Activated naive CD8-positive, alpha-beta T cell treated with anti-CD3 and anti-CD28 coated beads, Interleukin-2, amount 10 ng/mL, durations not matched to agents 7 days and 5 days (primary cell): ENCODE data around the gene ZNF646. TPM values are rescaled to one million over a fixed set of nuclear protein-coding genes. Genes with fewer than 3 reads are reported as not detected.
A peak's percentile ranks its signal among the peaks of the same experiment; 100 is the strongest.

Source experiments
- ATAC-seq: fragments of 150-1000 bp; cut with Tn5 transposase; one replicate; pipeline ENCODE4 v1.10.0; 2021; ENCODE audit warnings: low read depth, moderate library complexity
- POLR2A ChIA-PET: fragments of 350-600 bp; sonication (Branson Sonifier 250); formaldehyde crosslinking; loops from one replicate; lab custom pipeline; 2021; ENCODE audit warnings: antibody characterized with exemption; lab: Charles Lee
- DNase-seq: peaks from one replicate; pipeline ENCODE4 v3.0.0; 2021
- H3K27ac Mint-ChIP-seq: one replicate; pipeline ENCODE4 v1.8.0; 2022; ENCODE audit warnings: mild to moderate bottlenecking, mixed read lengths
- H3K27me3 Mint-ChIP-seq: one replicate; pipeline ENCODE4 v1.8.0; 2022; ENCODE audit warnings: mild to moderate bottlenecking, moderate library complexity, mixed read lengths
- H3K36me3 Mint-ChIP-seq: one replicate; pipeline ENCODE4 v1.8.0; 2021; ENCODE audit warnings: mild to moderate bottlenecking, mixed read lengths
- H3K4me1 Mint-ChIP-seq: one replicate; pipeline ENCODE4 v1.8.0; 2021; ENCODE audit warnings: mixed read lengths
- H3K4me3 Mint-ChIP-seq: one replicate; pipeline ENCODE4 v1.8.0; 2022; ENCODE audit warnings: mild to moderate bottlenecking, moderate library complexity, mixed read lengths
- H3K9me3 Mint-ChIP-seq: one replicate; pipeline ENCODE4 v1.8.0; 2021; ENCODE audit warnings: mixed read lengths
- total RNA-seq, 2 experiments: library from RNA; stranded (reverse); gene quantifications; one replicate each; pipeline ENCODE4 v1.2.3, GENCODE V29; 2021

The ZNF646 gene
- total RNA-seq, 2 experiments from 2014 or later = 37.3 to 38.7 TPM

DNA sequence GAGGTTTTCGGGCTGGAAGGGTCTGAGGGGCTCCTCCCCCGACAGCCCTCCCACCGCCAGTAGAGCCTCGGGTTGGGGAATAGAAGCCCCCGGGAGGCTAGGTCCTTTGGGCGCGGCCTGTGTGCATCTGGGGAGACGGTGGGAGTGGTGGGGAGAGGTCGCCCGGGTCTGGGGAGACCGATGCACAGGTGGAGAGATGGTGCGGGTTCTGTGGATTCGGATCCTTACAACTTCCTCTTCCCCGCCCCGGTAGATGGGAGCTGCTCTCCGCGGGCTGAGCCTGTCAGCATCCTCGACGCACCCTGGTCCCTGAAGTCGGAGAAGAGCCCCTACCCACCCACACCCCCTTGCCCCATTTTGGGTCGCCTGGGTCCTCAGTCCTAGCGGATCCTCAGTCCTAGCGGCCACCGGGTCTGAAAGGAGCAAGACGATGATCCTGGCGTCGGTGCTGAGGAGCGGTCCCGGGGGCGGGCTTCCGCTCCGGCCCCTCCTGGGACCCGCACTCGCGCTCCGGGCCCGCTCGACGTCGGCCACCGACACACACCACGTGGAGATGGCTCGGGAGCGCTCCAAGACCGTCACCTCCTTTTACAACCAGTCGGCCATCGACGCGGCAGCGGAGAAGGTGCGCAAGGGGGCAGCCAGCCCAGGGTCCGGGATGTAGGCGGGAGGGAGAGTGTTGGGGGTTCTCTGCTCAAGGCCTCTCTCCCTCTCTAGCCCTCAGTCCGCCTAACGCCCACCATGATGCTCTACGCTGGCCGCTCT, 34.8 kb downstream of the ZNF646 start:
- no peaks in the 10 kb centered on the region for H3K9me3 Mint-ChIP-seq
- ATAC-seq (peak; percentile 4), DNase-seq (no peak)
- H3K27me3 Mint-ChIP-seq = no peaks in the 10 kb centered on the region
- H3K4me1 Mint-ChIP-seq = peaks cover 16% of the 10 kb centered on the region
- H3K27ac Mint-ChIP-seq = peak overlapping the region; percentile 73
- peak overlapping the region; percentile 82 for H3K4me3 Mint-ChIP-seq
- H3K36me3 Mint-ChIP-seq = peaks cover 13% of the 10 kb centered on the region
- POLR2A ChIA-PET = interaction anchor here (1.3 to 3.1 kb wide), 3 partner anchors 9 to 33 kb away, joined by 3 to 15 read pairs (median 3); partner anchors contain the start of gene KAT8

DNA sequence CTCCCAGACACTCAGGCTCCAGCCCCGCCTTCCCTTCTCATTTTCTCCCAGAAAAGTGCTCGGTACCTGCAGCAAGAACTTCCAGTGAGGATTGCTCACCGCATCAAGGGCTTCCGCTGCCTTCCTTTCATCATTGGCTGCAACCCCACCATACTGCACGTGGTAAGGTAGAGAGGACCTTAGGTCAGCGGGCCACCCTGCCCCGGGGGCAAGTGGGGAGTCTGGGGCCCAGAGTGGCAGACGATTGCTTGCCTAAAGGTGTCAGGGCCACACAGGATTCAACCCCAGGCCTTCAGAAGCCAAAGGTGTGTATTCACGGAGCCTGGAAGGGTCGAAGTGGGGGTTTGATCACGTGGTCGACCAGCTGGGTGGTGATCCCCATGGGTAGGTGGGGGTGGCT, 35.4 kb downstream of the ZNF646 start:
- Mint-ChIP-seq H3K27ac (peak overlapping the region; percentile 70), H3K27me3 (no peaks in the 10 kb centered on the region), H3K9me3 (no peaks in the 10 kb centered on the region), H3K4me1 (peaks cover 16% of the 10 kb centered on the region), H3K4me3 (peak overlapping the region; percentile 80), H3K36me3 (peaks cover 13% of the 10 kb centered on the region)
- ATAC-seq (no peak), DNase-seq (no peak)
- POLR2A ChIA-PET = no interaction called here

DNA sequence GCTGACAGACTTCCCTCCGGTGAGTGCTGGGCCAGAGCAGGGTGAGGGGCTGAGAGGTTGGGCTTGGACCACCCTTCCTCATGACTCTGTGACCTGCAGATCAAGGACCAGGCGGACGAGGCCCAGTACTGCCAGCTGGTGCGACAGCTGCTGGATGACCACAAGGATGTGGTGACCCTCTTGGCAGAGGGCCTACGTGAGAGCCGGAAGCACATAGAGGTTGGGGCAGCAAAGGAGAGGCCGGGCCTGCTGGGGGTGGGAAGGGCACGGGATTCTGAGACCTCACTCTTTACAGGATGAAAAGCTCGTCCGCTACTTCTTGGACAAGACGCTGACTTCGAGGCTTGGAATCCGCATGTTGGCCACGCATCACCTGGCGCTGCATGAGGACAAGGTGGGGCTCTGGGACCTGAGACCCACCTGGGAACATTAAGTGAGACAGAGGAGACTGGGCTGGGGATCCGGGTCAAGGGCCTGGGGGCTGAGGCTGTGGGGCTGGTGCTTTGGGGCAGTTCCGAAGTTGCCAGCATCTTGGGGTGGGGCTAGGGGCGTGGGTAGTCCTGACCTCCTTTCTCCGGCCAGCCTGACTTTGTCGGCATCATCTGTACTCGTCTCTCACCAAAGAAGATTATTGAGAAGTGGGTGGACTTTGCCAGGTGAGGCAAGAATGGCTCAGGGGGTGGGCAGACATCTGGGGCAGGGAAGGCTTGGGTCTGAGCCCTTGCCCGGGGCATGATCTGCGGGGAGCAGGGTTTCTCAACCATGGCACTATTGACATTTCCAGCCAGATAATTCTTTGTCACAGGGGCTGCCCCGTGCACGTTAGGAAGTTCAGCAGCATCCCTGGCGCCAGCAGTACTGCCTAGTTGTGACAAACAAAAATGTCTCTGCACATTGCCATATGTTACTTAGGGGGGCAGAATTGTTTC, 36.1 kb downstream of the ZNF646 start:
- Mint-ChIP-seq H3K4me1 (peaks cover 18% of the 10 kb centered on the region), H3K36me3 (peaks cover 13% of the 10 kb centered on the region), H3K9me3 (no peaks in the 10 kb centered on the region), H3K4me3 (peak overlapping the region; percentile 20), H3K27ac (peak overlapping the region; percentile 8), H3K27me3 (no peaks in the 10 kb centered on the region)
- DNase-seq (no peak), ATAC-seq (no peak)
- POLR2A ChIA-PET = no interaction called here

DNA sequence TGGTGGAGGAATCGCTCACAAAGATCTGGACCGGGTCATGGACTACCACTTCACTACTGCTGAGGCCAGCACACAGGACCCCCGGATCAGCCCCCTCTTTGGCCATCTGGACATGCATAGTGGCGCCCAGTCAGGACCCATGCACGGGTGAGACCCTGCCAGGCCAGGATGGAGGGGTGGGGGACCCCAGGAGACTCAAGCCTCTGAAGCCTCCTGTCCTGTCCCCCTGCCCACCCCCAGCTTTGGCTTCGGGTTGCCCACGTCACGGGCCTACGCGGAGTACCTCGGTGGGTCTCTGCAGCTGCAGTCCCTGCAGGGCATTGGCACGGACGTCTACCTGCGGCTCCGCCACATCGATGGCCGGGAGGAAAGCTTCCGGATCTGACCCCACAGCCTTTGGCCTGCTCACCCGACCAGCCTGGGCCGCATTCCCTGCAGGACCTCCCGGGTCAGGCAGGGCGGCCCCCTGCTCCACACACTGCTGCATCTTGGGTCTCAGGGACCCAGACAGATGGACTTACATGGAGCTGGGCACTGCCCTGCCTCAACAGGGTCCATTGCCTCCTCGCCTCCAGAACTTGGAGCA, 37.8 kb downstream of the ZNF646 start:
- Mint-ChIP-seq H3K9me3 (no peaks in the 10 kb centered on the region), H3K36me3 (peaks cover 13% of the 10 kb centered on the region), H3K4me3 (no peak overlapping the region), H3K4me1 (peaks cover 14% of the 10 kb centered on the region), H3K27ac (no peak overlapping the region), H3K27me3 (no peaks in the 10 kb centered on the region)
- ATAC-seq = no peak
- no peak for DNase-seq
- POLR2A ChIA-PET = interaction anchor here (0.6 kb wide), 1 partner anchor 148 kb away, joined by 3 read pairs; no protein-coding TSS in a partner anchor

DNA sequence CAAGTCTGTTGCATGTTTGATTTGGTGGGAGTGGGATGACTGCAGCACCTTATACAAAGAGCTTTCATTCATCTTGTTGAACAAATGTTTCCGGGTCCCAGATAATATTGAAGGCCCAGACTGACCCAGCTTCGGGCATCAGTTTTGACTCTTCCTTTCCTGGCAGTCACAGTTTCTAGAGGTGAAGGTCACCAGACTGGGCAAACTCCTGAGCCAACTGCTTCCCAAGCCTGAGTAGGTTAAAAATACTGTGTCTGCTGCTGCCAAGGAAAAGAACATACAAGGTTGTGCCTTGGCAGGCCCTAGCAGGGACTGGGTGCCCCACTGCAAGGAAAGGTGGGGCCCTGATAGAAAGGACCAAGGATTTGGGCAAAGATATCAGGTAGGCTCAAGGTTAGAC, 38.5 kb downstream of the ZNF646 start:
- Mint-ChIP-seq H3K9me3 (no peaks in the 10 kb centered on the region), H3K4me3 (no peak overlapping the region), H3K36me3 (peaks cover 13% of the 10 kb centered on the region), H3K27me3 (no peaks in the 10 kb centered on the region), H3K27ac (no peak overlapping the region), H3K4me1 (peaks cover 10% of the 10 kb centered on the region)
- POLR2A ChIA-PET = no interaction called here
- ATAC-seq = no peak
- DNase-seq = no peak

DNA sequence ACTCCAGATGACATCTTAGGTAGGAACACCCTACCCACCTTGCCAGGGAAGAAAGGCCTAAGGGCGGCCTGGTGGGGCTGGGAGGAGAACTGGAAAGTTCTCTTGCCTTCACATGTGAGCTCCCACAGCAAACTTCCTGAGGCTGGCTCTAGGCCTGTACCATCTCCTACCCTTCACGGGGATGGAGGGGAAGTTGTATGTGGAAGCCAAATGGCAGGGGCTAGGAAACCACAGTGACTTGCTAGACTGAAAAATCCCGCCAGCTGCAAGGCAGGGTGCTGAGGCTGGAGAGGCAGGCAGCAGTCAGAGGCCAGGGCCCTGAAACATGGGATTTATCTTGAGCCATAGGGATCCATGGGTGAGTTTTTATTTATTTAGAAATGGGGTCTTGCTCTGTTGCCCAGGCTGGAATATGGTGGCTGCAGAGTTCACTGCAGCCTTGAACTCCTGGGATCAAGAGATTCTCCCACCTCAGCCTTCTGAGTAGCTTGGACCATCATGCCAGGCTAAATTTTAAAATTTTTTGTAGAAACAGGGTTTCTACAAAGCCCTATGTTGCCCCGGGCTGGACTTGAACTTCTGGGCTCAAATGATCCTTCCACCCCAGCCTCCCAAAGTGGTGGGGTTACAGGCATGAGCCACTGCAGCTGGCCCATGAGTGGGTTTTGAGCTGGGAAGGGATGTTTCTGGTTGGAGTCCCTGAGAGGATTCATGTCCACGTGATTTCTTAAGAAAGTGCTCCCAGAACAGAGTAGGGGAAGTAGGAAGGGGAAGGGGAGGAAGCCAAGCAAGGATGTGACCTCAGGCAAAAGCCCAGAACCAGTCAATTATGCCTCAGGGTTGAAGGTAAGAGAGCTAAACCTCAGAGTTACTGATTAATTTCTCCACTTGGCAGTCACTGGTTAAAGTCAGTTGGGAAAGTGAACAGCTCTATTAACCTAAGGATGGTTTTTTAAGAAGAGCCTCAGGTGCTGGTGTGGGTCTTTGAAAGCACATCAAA, 39.2 kb downstream of the ZNF646 start:
- H3K4me1 Mint-ChIP-seq = peaks cover 9% of the 10 kb centered on the region
- DNase-seq = no peak
- peak overlapping the region; percentile 64 for H3K27ac Mint-ChIP-seq
- no peak overlapping the region for H3K4me3 Mint-ChIP-seq
- H3K9me3 Mint-ChIP-seq = no peaks in the 10 kb centered on the region
- H3K36me3 Mint-ChIP-seq = peaks cover 13% of the 10 kb centered on the region
- no peak for ATAC-seq
- H3K27me3 Mint-ChIP-seq = no peaks in the 10 kb centered on the region
- POLR2A ChIA-PET = no interaction called here

DNA sequence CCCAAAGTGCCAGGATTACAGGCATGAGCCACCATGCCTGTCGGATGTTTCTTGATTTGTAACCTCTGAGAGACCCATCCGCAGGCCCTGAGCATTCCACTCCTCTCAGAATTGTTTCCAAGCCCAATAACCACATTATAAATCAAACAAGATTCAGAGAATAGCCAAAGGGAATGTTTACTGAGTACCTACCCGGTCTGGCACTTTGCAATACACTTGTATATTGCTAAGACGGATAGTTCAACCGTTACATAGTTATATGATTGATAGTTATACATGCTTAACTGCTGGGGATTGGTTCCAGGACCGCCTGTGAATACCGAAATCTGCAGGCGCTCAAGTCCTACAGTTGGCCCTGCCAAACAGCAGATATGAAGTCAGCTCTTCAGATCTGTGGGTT, 40.2 kb downstream of the ZNF646 start:
- no peak overlapping the region for H3K4me3 Mint-ChIP-seq
- no peak for ATAC-seq
- H3K27me3 Mint-ChIP-seq = no peaks in the 10 kb centered on the region
- H3K4me1 Mint-ChIP-seq = peaks cover 13% of the 10 kb centered on the region
- peak overlapping the region; percentile 25 for H3K27ac Mint-ChIP-seq
- no peak for DNase-seq
- H3K36me3 Mint-ChIP-seq = peaks cover 13% of the 10 kb centered on the region
- POLR2A ChIA-PET = no interaction called here
- no peaks in the 10 kb centered on the region for H3K9me3 Mint-ChIP-seq

DNA sequence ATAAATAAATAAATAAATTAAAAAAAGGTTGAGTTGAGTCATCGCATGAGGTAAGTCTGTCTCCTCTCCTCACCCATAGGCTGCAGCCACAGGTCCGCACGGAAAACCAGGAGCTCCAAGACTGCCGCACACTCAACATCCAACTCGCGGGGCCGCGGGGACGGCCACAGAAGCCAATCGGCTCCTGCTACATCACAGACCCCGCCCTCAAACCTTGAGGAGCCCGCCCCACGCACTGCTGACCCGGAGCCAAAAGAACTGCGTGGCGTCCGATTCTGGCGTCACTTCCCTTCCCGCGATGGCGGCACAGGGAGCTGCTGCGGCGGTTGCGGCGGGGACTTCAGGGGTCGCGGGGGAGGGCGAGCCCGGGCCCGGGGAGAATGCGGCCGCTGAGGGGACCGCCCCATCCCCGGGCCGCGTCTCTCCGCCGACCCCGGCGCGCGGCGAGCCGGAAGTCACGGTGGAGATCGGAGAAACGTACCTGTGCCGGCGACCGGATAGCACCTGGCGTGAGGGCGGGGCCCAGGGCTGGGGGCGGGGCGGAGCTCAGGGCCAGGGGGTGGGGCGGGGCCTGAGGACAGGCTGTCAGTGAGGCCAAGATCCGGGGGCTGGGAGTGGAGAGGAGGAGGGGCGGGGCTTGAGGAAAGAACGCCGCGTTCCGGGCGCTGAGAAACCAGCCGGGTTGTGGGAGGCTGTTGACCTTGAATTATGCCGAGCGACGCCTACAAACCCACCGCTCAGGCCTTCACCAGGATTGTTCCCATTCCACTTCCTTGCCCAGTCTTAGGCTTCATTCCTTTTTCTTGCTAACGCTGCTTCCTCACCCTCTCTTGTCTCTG, 43.4 kb downstream of the ZNF646 start, which contains the start of gene KAT8:
KAT8 (plus strand) TSS at position 281 of the 839 bp plus-strand sequence; CDS start at position 299, 18 bp downstream.
- H3K9me3 Mint-ChIP-seq = no peaks in the 10 kb centered on the region

DNA sequence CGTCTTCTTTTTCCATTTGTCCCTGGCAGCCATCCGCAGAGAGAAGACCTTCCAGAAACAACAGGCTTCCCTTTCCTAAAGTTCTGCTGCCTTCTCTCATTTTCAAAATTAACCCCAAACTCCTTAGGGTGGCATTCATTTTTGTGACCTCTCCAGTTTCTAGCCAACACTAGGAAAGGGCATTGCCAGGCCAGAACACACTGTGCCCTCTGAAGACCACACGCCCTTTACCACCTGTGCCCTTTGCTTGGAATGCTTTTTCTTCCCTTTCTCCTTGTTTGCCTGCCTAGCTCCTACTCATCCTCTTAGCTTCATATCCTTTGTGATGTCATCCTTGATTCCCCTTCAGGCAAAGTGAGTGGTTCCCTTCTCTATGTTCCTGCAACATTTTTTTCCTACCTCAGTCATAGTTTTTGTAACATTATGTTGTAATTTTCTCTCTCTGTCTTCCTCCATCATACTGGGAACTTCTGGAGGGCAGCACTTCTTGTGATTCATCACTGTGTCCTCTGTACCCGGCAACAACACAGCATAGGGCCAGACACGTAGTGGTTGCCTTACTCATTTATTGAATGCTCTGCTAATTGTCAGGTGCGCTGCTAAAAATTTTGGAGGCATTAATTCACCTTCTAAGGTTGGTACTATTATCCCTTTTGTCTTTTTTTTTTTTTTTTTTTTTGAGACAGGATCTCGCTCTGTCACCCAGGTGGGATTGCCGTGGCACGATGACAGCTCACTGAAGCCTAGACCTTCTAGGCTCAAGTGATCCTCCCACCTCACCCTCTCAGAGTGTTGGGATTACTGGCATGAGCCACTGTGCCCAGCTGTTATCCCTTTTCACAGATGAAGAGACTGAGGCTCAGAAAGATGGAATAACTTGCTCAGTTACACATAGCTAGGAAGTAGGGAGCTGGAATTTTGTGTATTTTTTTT, 44.3 kb downstream of the ZNF646 start:
- ATAC-seq (no peak), DNase-seq (no peak)
- H3K36me3 Mint-ChIP-seq = peaks cover 15% of the 10 kb centered on the region
- no peaks in the 10 kb centered on the region for H3K27me3 Mint-ChIP-seq
- H3K9me3 Mint-ChIP-seq = no peaks in the 10 kb centered on the region
- POLR2A ChIA-PET = interaction anchor here (1.0 to 2.9 kb wide), 18 partner anchors 8 to 341 kb away, joined by 3 to 33 read pairs (median 6); partner anchors contain the start of genes ARMC5, BCKDK, FUS and PYCARD
- H3K27ac Mint-ChIP-seq = peak overlapping the region; percentile 85
- peaks cover 12% of the 10 kb centered on the region for H3K4me1 Mint-ChIP-seq
- peak overlapping the region; percentile 87 for H3K4me3 Mint-ChIP-seq

More for the DNA sequence above, 43.4 kb downstream of the ZNF646 start, which contains the start of gene KAT8:
- H3K36me3 Mint-ChIP-seq = peaks cover 15% of the 10 kb centered on the region
- DNase-seq (peak; percentile 95), ATAC-seq (peak; percentile 94)
- H3K4me1 Mint-ChIP-seq = peaks cover 12% of the 10 kb centered on the region
- H3K27ac Mint-ChIP-seq = peak within 1 kb of the TSS; percentile 87
- POLR2A ChIA-PET = interaction anchor here (0.5 to 2.9 kb wide), 24 partner anchors 9 to 932 kb away, joined by 3 to 33 read pairs (median 4); partner anchors contain the start of genes ARMC5, BCKDK, FUS and PRSS8
- no peaks in the 10 kb centered on the region for H3K27me3 Mint-ChIP-seq
- H3K4me3 Mint-ChIP-seq = peak within 1 kb of the TSS; percentile 87

DNA sequence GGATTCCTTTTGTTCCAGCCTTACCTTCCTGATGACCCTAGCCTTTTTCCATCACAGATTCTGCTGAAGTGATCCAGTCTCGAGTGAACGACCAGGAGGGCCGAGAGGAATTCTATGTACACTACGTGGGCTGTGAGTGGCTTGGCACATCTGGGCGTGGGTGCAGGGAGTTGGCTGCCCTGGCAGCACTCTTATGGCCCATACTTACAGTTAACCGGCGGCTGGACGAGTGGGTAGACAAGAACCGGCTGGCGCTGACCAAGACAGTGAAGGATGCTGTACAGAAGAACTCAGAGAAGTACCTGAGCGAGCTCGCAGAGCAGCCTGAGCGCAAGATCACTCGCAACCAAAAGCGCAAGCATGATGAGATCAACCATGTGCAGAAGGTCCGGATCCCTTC, 45.9 kb downstream of the ZNF646 start:
- Mint-ChIP-seq H3K36me3 (peaks cover 16% of the 10 kb centered on the region), H3K27ac (no peak overlapping the region), H3K4me3 (no peak overlapping the region), H3K9me3 (no peaks in the 10 kb centered on the region), H3K27me3 (no peaks in the 10 kb centered on the region), H3K4me1 (peaks cover 8% of the 10 kb centered on the region)
- ATAC-seq (no peak), DNase-seq (no peak)
- POLR2A ChIA-PET = interaction anchor here (1.3 to 2.8 kb wide), 2 partner anchors 22 to 60 kb away, joined by 4 to 9 read pairs; partner anchors contain the start of gene FUS
